Endothelial cell of hepatic sinusoid (primary cell): ENCODE results near the gene CMSS1.

Source experiments
- in situ Hi-C: cut with HindIII; loops from 2 replicates; pipeline ENCODE4 v1.10.0; 2017; ENCODE audit warnings: low sequenced_read_pairs

CMSS1 gene

GRCh38 chr3:99873269-99874102 lies 55.8 kb downstream of the CMSS1 start:
- in situ Hi-C loops = no loop called here

GRCh38 chr3:99874237-99875002 lies 56.8 kb downstream of the CMSS1 start:
- in situ Hi-C loops = no loop called here

GRCh38 chr3:99875581-99875928 lies 57.9 kb downstream of the CMSS1 start:
- in situ Hi-C loops = no loop called here

GRCh38 chr3:99875929-99876841 lies 58.5 kb downstream of the CMSS1 start:
- in situ Hi-C loops = no loop called here

GRCh38 chr3:99877031-99877579 lies 59.4 kb downstream of the CMSS1 start:
- in situ Hi-C loops = no loop called here

- in situ Hi-C loops = no loop called here
These were observed 60.3 kb downstream of the CMSS1 start for GRCh38 chr3:99878005-99878404.

GRCh38 chr3:99879275-99879674 lies 61.6 kb downstream of the CMSS1 start:
- in situ Hi-C loops = no loop called here

GRCh38 chr3:99881121-99881524 lies 63.5 kb downstream of the CMSS1 start:
- in situ Hi-C loops = no loop called here

- in situ Hi-C loops = no loop called here
These were observed 64.9 kb downstream of the CMSS1 start for GRCh38 chr3:99882436-99883137.

- in situ Hi-C loops = no loop called here
These were observed 65.4 kb downstream of the CMSS1 start for GRCh38 chr3:99883138-99883461.

GRCh38 chr3:99883693-99884092 lies 66.0 kb downstream of the CMSS1 start:
- in situ Hi-C loops = no loop called here

- in situ Hi-C loops = no loop called here
These were observed 66.8 kb downstream of the CMSS1 start for GRCh38 chr3:99884484-99884883.

GRCh38 chr3:99885085-99885484 lies 67.4 kb downstream of the CMSS1 start:
- in situ Hi-C loops = no loop called here

GRCh38 chr3:99885851-99886250 lies 68.2 kb downstream of the CMSS1 start:
- in situ Hi-C loops = no loop called here

GRCh38 chr3:99891610-99892285 lies 74.1 kb downstream of the CMSS1 start:
- in situ Hi-C loops = no loop called here

GRCh38 chr3:99892332-99892731 lies 74.7 kb downstream of the CMSS1 start:
- in situ Hi-C loops = no loop called here

- in situ Hi-C loops = no loop called here
These were observed 77.6 kb downstream of the CMSS1 start for GRCh38 chr3:99895131-99895696.

- in situ Hi-C loops = no loop called here
These were observed 78.2 kb downstream of the CMSS1 start for GRCh38 chr3:99895703-99896441.

- in situ Hi-C loops = no loop called here
These were observed 78.8 kb downstream of the CMSS1 start for GRCh38 chr3:99896482-99896881.
